HCT116 (cell line): ENCODE measurements around the gene NXPE3. TPM values are rescaled to one million over a fixed set of nuclear protein-coding genes. Genes with fewer than 3 reads are reported as not detected.

Source experiments
- ATAC-seq: fragments of 200-7000 bp; cut with Tn5 transposase; 2 replicates; pipeline ENCODE4 v1.9.1; 2020; ENCODE audit warnings: mild to moderate bottlenecking, moderate library complexity
- BruUV-seq: library from RNA; stranded (reverse); fragments of 400-500 nt; replicated peaks from 2 replicates; lab custom pipeline; 2021; lab: Mats Ljungman, UMichigan
- CTCF ChIA-PET: fragments of 300-600 bp; sonication (Branson Sonifier 250); formaldehyde crosslinking; loops from one replicate; lab custom pipeline; 2021; ENCODE audit warnings: antibody characterized with exemption; lab: Charles Lee
- POLR2A ChIA-PET: fragments of 300-600, 350-600 bp; sonication (Branson Sonifier 250); formaldehyde crosslinking; loops from one replicate; lab custom pipeline; 2021; ENCODE audit warnings: antibody characterized with exemption; lab: Charles Lee
- RAD21 ChIA-PET, 2 experiments: fragments of 300-600 bp; sonication (Branson Sonifier 250); formaldehyde crosslinking; loops; one replicate each; lab custom pipeline; 2023; ENCODE audit warnings: low total read pairs in 2 of 2; ENCODE audit not compliant: uncharacterized antibody in 2 of 2, unreplicated experiment in 2 of 2, low non-redundant PET in 1 of 2; lab: Charles Lee
- DNase-seq: peaks from one replicate; pipeline ENCODE4 v3.0.0-alpha.2; 2010; ENCODE audit warnings: low read depth, low spot score
- H2AFZ ChIP-seq: fragments of 200-600 bp; shearing (Covaris generic), sonication (generic); 2 replicates; pipeline ENCODE4 v1.6.1; 2017; ENCODE audit warnings: low read depth, mixed run types, mixed read lengths, antibody characterized with exemption, low read length; ENCODE audit not compliant: poor library complexity, severe bottlenecking
- H3K27ac ChIP-seq: 2 replicates; pipeline ENCODE4 v1.5.1; 2012; ENCODE audit warnings: low read depth, low read length
- H3K27me3 ChIP-seq: fragments of 200-600 bp; sonication (generic); 2 replicates; pipeline ENCODE4 v1.6.1; 2016; ENCODE audit warnings: mixed run types, low read length, mixed read lengths; ENCODE audit not compliant: insufficient read depth
- H3K36me3 ChIP-seq, 2 experiments: fragments of 200-500 bp in 1 of 2; fragments of 200-600 bp in 1 of 2; sonication (Bioruptor generic) in 1 of 2; sonication (generic) in 1 of 2; 2 replicates each; pipeline versions ENCODE4 v1.5.1 to v1.6.1; 2014 to 2016; ENCODE audit warnings: low read length in 2 of 2, inconsistent platforms in 1 of 2, mixed read lengths in 1 of 2, mixed run types in 1 of 2; ENCODE audit not compliant: insufficient read depth in 2 of 2, control insufficient read depth in 1 of 2
- H3K4me1 ChIP-seq, 2 experiments: fragments of 200-600 bp in 1 of 2; sonication (generic) in 1 of 2; 2 replicates each; pipeline versions ENCODE4 v1.5.1 to v1.6.1; 2012 to 2017; ENCODE audit warnings: low read length in 2 of 2, inconsistent platforms in 1 of 2, mild to moderate bottlenecking in 1 of 2, mixed read lengths in 1 of 2, mixed run types in 1 of 2, moderate library complexity in 1 of 2; ENCODE audit not compliant: insufficient read depth in 2 of 2, control insufficient read depth in 1 of 2
- H3K4me2 ChIP-seq: fragments of 200-600 bp; sonication (generic); 2 replicates; pipeline ENCODE4 v1.6.1; 2017; ENCODE audit warnings: mixed run types, low read length, mixed read lengths
- H3K4me3 ChIP-seq, 2 experiments: fragments of 200-600 bp in 1 of 2; sonication (generic) in 1 of 2; replicated peaks in 1 of 2; 2 replicates each; pipeline ENCODE4 v1.5.1; 2011 to 2016; ENCODE audit warnings: low read length in 2 of 2, control low read depth in 1 of 2, low read depth in 1 of 2, mild to moderate bottlenecking in 1 of 2, mixed read lengths in 1 of 2, mixed run types in 1 of 2
- H3K79me2 ChIP-seq: fragments of 200-600 bp; sonication (generic); 2 replicates; pipeline ENCODE4 v1.6.1; 2017; ENCODE audit warnings: mild to moderate bottlenecking, mixed run types, low read length, moderate library complexity, mixed read lengths; ENCODE audit not compliant: insufficient read depth
- H3K9ac ChIP-seq: fragments of 200-600 bp; sonication (generic); 2 replicates; pipeline ENCODE4 v1.6.1; 2016; ENCODE audit warnings: low read length, mixed read lengths
- H3K9me2 ChIP-seq: fragments of 200-600 bp; sonication (generic), shearing (Covaris generic); 2 replicates; pipeline ENCODE4 v1.6.1; 2017; ENCODE audit warnings: mixed run types, mild to moderate bottlenecking, moderate library complexity; ENCODE audit not compliant: insufficient read depth
- H3K9me3 ChIP-seq, 2 experiments: fragments of 200-500 bp in 1 of 2; fragments of 200-600 bp in 1 of 2; sonication (Bioruptor generic) in 1 of 2; sonication (generic) in 1 of 2; 2 replicates each; pipeline ENCODE4 v1.6.1; 2014 to 2017; ENCODE audit warnings: low read length in 2 of 2, mixed read lengths in 2 of 2, inconsistent platforms in 1 of 2, low read depth in 1 of 2, mild to moderate bottlenecking in 1 of 2, mixed run types in 1 of 2, moderate library complexity in 1 of 2; ENCODE audit not compliant: control insufficient read depth in 1 of 2, insufficient read depth in 1 of 2
- H4K20me1 ChIP-seq: fragments of 200-600 bp; sonication (generic), shearing (Covaris generic); 2 replicates; pipeline ENCODE4 v1.6.1; 2017; ENCODE audit warnings: mixed run types, mild to moderate bottlenecking, moderate library complexity; ENCODE audit not compliant: insufficient read depth
- CBX3 ChIP-seq: IDR thresholded peaks from 2 replicates; pipeline ENCODE4 v1.6.1; 2012; ENCODE audit warnings: low read depth
- EGR1 ChIP-seq: IDR thresholded peaks from 2 replicates; pipeline ENCODE4 v1.6.1; 2012; ENCODE audit warnings: low read depth
- ELF1 ChIP-seq: IDR thresholded peaks from 2 replicates; pipeline ENCODE4 v1.6.1; 2012; ENCODE audit warnings: low read depth, borderline replicate concordance
- EZH2phosphoT487 ChIP-seq: fragments of 200-600 bp; IDR thresholded peaks from 2 replicates; pipeline ENCODE4 v1.6.1; 2018; ENCODE audit warnings: antibody characterized with exemption, borderline replicate concordance
- FOSL1 ChIP-seq: IDR thresholded peaks from 2 replicates; pipeline ENCODE4 v1.6.1; 2012; ENCODE audit warnings: low read depth
- MAX ChIP-seq: IDR thresholded peaks from 2 replicates; pipeline ENCODE4 v1.6.1; 2012
- POLR2AphosphoS5 ChIP-seq: IDR thresholded peaks from 2 replicates; pipeline ENCODE4 v1.6.1; 2011; ENCODE audit warnings: mild to moderate bottlenecking, low read depth, low read length, moderate library complexity
- RAD21 ChIP-seq: IDR thresholded peaks from 2 replicates; pipeline ENCODE4 v1.6.1; 2012; ENCODE audit warnings: low read depth, mild to moderate bottlenecking
- SIN3A ChIP-seq: IDR thresholded peaks from 2 replicates; pipeline ENCODE4 v1.6.1; 2012; ENCODE audit warnings: low read depth
- YY1 ChIP-seq: IDR thresholded peaks from 2 replicates; pipeline ENCODE4 v1.6.1; 2011; ENCODE audit warnings: low read length, low read depth, moderate library complexity, mild to moderate bottlenecking; ENCODE audit not compliant: insufficient replicate concordance; ENCODE audit errors: extremely low read depth
- ZFX ChIP-seq: fragments of 450-650 bp; IDR thresholded peaks from 2 replicates; pipeline ENCODE4 v1.6.1; 2017
- intact Hi-C: fragments of 100-400 bp; cut with micrococcal nuclease; formaldehyde crosslinking; loops from 2 replicates; pipeline ENCODE4 v1.10.0; 2022
- total RNA-seq: library from RNA; stranded (reverse); gene quantifications from one replicate; pipeline ENCODE4 v1.2.1, GENCODE V29; 2021; ENCODE audit not compliant: unreplicated experiment
- TF ChIP-seq, protein P1 (sequence below): IDR thresholded peaks from 2 replicates; pipeline ENCODE4 v1.6.1; 2011; ENCODE audit warnings: mild to moderate bottlenecking, low read length, moderate library complexity; ENCODE audit not compliant: insufficient replicate concordance; ENCODE audit errors: extremely low read depth
- TF ChIP-seq, protein P2 (sequence below): IDR thresholded peaks from 2 replicates; pipeline ENCODE4 v1.6.1; 2012; ENCODE audit warnings: low read depth

NXPE3 gene
- total RNA-seq, 1 experiment from 2014 or later, result 4.3 TPM

DNA sequence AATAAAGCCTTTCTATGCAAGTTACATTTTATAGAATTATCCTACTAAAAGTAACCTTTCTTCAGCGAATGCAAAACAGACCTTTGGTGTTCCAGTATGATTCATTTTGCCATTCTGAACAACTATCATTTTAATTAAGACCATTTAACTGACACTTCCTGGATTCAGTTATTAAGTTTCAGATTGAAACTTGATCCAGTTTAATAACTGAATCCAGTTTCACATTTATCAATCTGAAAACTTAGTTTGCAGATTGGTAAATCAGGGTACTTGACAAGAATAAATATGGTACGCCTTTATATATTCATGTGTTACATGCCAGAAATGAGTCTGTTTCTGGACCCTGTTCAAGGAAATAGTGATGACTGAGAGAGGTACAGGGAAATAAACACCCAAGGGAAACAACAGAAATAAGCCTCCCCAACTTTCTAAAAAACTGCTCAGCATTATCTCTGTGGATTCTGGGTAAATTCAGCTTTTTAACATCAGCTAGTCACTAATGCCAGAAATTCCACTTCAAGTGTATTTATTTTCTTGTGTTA is 47.0 kb downstream of the NXPE3 start:
- Histone ChIP-seq H3K36me3 (no peaks in the 10 kb centered on the region), H3K9me3 (no peaks in the 10 kb centered on the region), H2AFZ (peak overlapping the region; percentile 42), H3K27me3 (no peaks in the 10 kb centered on the region), H3K4me1 (peaks cover 12 to 19% of the 10 kb centered on the region in 2 experiments), H3K9me2 (no peaks in the 10 kb centered on the region), H3K4me2 (0 out of 2 replicates have a peak overlapping the region, but pooled peaks have one; percentile 10), H3K27ac (no peak overlapping the region), H4K20me1 (no peaks in the 10 kb centered on the region)
- no peak for DNase-seq
- CTCF ChIA-PET, result interaction anchor here (2.2 to 2.4 kb wide), 2 partner anchors 399 to 403 kb away, joined by 7 to 16 read pairs; no protein-coding TSS in a partner anchor
- RAD21 ChIA-PET, result no interaction called here
- POLR2A ChIA-PET, result interaction anchor here (2.9 kb wide), 1 partner anchor 23 kb away, joined by 18 read pairs; the partner anchor contains the start of gene NFKBIZ
- ATAC-seq, result no peak
- no peak for TF ChIP-seq EGR1
- TF ChIP-seq CBX3, result no peak
- TF ChIP-seq, protein P1, sequence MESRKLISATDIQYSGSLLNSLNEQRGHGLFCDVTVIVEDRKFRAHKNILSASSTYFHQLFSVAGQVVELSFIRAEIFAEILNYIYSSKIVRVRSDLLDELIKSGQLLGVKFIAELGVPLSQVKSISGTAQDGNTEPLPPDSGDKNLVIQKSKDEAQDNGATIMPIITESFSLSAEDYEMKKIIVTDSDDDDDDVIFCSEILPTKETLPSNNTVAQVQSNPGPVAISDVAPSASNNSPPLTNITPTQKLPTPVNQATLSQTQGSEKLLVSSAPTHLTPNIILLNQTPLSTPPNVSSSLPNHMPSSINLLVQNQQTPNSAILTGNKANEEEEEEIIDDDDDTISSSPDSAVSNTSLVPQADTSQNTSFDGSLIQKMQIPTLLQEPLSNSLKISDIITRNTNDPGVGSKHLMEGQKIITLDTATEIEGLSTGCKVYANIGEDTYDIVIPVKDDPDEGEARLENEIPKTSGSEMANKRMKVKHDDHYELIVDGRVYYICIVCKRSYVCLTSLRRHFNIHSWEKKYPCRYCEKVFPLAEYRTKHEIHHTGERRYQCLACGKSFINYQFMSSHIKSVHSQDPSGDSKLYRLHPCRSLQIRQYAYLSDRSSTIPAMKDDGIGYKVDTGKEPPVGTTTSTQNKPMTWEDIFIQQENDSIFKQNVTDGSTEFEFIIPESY, result no peak
- TF ChIP-seq, protein P2, sequence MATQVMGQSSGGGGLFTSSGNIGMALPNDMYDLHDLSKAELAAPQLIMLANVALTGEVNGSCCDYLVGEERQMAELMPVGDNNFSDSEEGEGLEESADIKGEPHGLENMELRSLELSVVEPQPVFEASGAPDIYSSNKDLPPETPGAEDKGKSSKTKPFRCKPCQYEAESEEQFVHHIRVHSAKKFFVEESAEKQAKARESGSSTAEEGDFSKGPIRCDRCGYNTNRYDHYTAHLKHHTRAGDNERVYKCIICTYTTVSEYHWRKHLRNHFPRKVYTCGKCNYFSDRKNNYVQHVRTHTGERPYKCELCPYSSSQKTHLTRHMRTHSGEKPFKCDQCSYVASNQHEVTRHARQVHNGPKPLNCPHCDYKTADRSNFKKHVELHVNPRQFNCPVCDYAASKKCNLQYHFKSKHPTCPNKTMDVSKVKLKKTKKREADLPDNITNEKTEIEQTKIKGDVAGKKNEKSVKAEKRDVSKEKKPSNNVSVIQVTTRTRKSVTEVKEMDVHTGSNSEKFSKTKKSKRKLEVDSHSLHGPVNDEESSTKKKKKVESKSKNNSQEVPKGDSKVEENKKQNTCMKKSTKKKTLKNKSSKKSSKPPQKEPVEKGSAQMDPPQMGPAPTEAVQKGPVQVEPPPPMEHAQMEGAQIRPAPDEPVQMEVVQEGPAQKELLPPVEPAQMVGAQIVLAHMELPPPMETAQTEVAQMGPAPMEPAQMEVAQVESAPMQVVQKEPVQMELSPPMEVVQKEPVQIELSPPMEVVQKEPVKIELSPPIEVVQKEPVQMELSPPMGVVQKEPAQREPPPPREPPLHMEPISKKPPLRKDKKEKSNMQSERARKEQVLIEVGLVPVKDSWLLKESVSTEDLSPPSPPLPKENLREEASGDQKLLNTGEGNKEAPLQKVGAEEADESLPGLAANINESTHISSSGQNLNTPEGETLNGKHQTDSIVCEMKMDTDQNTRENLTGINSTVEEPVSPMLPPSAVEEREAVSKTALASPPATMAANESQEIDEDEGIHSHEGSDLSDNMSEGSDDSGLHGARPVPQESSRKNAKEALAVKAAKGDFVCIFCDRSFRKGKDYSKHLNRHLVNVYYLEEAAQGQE, result no peak
- no peak for TF ChIP-seq RAD21
- no peak for TF ChIP-seq MAX
- TF ChIP-seq FOSL1, result no peak
- TF ChIP-seq POLR2AphosphoS5, result no peak
- TF ChIP-seq ZFX, result no peak
- no peak for TF ChIP-seq ELF1
- no peak for TF ChIP-seq EZH2phosphoT487
- TF ChIP-seq SIN3A, result no peak
- TF ChIP-seq YY1, result no peak
- TF ChIP-seq, all 23 proteins: peak for 0
- intact Hi-C loops, result loop anchor here (2.0 kb wide), 1 partner anchor 23 kb away; the partner anchor contains the start of gene NFKBIZ
- no peaks in the 10 kb centered on the region for H3K79me2 ChIP-seq
- no TSS peak for BruUV-seq
- H3K4me3 ChIP-seq, result no peak overlapping the region
- no peak overlapping the region for H3K9ac ChIP-seq
